Hematopoietic multipotent progenitor cell treated with erythropoietin and hydrocortisone succinate and interleukin-3 and kit ligand, for 8 days (in vitro differentiated cells): ENCODE measurements around the gene KCNJ18.
"Not testable (repeated sequence)": the region's sequence is repeated elsewhere in the genome, so short reads cannot be mapped to it uniquely, and the experiment has no call there.

Source experiments
- DNase-seq: peaks from one replicate; pipeline ENCODE4 v3.0.0-alpha.2; 2015

Gene KCNJ18

GRCh38 chr17:21686165-21687015, 5.9 kb upstream of the KCNJ18 start:
- no peak for DNase-seq

GRCh38 chr17:21687136-21687953, 5.0 kb upstream of the KCNJ18 start:
- DNase-seq = no peak

- DNase-seq = no peak
Observed at GRCh38 chr17:21688293-21688949, 3.9 kb upstream of the KCNJ18 start.

DNA sequence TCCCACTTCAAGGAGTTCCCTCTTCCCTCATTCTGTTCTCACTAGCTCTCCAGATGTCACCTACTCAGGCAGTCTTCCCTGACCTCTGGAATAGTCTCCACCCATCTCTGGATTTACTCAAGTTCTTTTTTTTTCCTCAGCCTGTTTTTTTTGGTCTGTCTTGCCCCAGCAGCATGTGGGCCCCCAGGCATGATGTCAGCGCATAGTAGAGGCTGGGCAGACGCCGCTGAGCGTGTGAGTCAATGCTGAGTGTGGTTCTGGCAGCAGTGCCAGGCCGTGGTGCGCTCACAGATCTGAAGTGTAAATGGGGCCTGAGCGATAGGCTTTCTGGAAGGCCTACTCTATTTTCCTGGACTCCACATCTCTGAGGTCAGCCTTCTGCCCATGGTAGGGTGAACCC, 2.7 kb upstream of the KCNJ18 start:
- no peak for DNase-seq

- DNase-seq = not testable (repeated sequence)
Observed at GRCh38 chr17:21690811-21691210, 1.5 kb upstream of the KCNJ18 start.

GRCh38 chr17:21691481-21691880, 842 bp upstream of the KCNJ18 start:
- not testable (repeated sequence) for DNase-seq

DNA sequence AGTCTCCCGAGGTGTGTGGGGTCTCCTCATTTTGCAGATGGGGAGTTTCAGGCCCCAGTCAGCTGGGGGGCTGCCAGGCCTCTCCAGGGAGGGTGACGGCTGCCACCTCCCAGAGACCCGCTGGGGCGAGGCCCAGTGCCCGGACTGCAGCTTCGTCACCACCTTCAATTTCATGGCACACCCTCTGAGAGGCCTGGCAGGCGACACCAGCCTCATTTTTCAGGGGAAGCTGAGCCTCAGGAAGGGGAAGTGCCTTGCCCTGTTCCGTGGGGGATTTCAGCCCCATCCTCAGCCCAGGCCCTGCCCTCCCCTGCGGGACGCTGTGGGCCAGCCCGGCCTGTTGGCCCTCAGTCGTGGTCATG, 362 bp downstream of the KCNJ18 start:
- DNase-seq = not testable (repeated sequence)

GRCh38 chr17:21693391-21693796, 1.1 kb downstream of the KCNJ18 start:
- not testable (repeated sequence) for DNase-seq

GRCh38 chr17:21693937-21694336, 1.6 kb downstream of the KCNJ18 start:
- not testable (repeated sequence) for DNase-seq

GRCh38 chr17:21696227-21696626, 3.9 kb downstream of the KCNJ18 start:
- not testable (repeated sequence) for DNase-seq

DNA sequence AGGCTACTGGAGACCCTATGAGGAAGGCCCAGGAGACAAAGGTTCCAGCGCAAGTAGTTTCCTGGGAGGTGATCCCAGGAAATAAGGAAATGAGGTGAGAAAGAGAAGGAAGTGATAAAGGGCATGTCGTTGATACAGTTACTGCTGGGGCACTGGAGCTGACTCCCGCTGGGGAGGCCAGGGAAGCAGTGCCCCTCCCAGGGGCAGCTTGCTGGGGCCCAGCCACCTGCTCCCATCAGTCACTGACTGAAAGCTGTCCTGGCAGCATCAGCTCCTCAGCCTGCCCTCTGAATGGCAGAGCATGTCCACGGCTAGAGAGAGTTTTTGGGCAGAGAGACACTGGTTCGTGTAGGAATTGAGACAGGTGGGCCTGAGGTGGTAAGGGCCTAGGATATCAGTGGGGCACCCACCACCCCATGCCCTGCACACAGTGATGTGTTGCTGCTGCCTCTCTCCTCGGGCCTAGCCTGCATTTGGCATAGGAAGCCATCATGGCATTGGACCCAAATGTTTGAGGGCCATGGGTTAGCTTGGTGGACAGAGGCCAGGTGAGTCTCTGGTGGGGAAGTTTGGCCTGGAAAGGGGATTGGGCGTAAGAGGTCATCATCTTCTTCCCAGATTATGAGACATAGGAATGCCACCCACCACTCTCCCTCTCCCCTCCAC, 4.7 kb downstream of the KCNJ18 start:
- not testable (repeated sequence) for DNase-seq

DNA sequence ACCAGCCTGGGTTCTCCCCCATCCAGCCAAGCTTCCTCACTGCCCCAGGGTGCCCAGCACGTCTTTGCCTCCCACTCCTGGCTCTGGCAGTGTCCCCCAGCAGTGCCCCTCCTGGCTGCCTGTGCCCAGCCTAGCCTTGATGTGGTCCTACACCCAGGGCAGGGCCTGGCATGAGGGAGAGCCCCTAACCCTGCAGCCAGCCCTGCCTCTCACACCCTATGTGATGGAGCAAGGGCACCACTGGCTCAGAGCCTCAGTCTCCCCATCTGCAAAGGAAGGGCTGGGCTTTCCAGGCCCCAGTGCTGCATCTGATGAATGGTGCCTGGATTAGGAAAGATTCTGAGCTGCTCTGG, 5.2 kb downstream of the KCNJ18 start:
- not testable (repeated sequence) for DNase-seq

GRCh38 chr17:21698437-21699075, 6.2 kb downstream of the KCNJ18 start:
- DNase-seq = not testable (repeated sequence)

GRCh38 chr17:21699124-21699523, 6.8 kb downstream of the KCNJ18 start:
- not testable (repeated sequence) for DNase-seq

DNA sequence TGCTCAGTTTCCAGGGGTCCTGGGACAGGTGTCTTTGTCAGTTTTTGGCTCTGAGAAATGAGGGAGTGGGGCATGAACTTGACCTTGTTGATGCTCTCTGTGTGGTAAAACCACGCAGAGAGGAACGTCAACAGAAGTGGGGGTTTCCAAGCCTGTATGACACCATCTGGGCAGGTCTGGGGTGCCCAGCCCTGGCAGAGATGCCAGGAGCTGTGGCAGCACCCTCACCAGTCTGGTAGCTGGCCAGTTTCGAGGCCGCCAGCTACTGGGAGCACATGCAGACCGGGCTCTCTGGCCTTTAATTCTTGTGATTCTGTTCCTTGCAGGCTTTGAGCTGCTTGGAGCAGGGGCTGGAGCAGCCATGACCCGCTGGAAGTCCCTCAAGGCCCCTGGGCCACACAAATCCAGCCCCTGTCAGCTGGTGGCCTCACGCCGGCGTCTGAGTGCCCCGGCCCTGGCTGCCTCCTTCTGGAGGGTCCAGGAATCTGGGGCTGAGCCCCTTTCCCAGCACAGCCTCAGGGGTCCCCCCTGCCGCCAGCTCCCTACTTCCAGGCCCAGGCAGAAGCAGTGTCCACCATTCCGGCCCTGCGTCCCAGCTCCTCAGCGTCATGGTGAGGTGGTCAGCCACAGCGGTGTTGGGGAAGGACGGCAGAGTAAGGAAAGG, 7.4 kb downstream of the KCNJ18 start:
- not testable (repeated sequence) for DNase-seq

- DNase-seq = not testable (repeated sequence)
Observed at GRCh38 chr17:21701090-21701489, 8.8 kb downstream of the KCNJ18 start.

- DNase-seq = not testable (repeated sequence)
Observed at GRCh38 chr17:21702029-21702428, 9.7 kb downstream of the KCNJ18 start.

GRCh38 chr17:21702521-21702920, 10.2 kb downstream of the KCNJ18 start:
- not testable (repeated sequence) for DNase-seq

- not testable (repeated sequence) for DNase-seq
Observed at GRCh38 chr17:21702940-21703640, 10.8 kb downstream of the KCNJ18 start.

DNA sequence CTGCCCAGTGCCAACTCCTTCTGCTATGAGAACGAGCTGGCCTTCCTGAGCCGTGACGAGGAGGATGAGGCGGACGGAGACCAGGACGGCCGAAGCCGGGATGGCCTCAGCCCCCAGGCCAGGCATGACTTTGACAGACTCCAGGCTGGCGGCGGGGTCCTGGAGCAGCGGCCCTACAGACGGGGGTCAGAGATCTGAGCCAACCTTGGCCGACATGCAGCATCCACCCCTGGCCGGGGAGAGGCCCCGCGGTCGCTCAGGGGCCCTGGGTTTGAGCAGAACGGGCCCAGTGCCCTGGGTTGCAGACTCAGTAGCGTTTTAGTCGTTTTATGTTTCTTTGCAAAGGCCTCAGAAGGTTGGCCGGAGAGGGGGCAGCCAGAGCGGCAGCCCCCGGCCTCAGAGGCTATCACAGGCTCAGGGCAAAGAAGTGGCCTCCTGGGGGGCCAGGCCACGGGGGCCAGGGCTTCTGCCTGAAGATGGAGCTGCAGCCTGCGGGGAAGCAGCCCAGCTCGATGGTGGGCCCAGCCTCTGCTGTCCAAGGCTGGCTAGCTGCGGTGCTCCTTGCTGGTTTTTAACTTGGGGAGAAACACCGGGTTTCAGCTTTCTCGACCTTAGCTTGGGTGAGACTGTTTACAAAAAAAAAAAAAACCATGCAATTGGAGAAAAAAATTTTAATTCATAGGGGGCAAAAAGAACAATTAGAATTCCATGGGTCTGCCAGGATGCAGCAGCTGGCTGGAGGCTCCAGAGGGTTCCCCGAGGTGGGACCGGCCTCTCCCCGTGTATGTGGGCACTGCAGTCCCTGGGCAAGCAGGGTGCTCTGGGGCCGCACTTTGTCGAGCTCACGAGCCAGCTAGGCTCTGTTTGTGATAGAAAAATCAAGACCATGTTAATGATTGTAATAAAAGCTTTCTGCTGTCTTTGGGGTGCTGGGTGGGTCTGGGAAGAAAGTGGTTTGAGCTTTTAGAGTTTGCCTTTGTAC, 11.9 kb downstream of the KCNJ18 start:
- not testable (repeated sequence) for DNase-seq
